Measurements from ENCODE around the gene STOML2. TPM values are rescaled to one million over a fixed set of nuclear protein-coding genes. Genes with fewer than 3 reads are reported as not detected.

The STOML2 gene
- polyA plus RNA-seq, 1 donor: 66.4 TPM

DNA sequence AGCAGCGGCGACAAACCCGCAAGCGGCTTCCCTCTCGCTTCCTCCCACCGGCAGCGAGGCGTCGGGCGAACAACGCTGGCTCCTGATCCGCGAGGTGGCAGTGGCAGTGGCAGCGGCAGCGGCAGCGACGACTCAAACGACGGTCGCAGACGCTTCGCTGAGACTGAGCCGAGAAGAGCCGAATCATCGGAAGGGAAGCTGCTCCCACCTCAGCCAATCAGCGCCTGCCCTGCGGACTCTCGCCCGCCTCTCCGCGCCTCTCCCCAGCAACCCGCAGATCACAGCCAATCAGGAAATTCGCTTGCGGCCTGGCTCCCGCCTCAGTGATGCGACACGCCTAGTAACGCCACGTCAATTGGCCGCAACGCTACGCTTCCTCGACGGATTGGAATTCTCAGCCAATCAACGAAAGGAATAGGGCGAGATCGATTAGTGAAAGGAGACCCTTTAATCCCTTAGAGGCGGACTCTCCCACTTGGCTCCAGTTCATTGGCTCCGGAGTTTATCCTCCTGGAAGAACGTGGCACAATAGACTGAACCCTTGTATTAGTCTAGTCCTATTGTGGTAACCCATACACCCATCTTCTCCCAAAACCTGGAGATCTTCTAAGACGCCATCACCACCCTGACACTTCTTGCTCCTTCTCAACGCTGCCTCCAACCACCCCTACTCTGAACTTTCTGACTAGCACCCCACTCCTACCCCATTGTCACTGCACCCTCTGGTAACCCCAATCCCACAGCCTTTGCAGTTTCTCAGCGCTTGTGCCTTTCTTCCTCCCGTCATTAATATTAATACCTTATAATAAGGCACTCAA lies 30.3 kb downstream of the STOML2 start, which contains the start of gene VCP:
Gene VCP, minus strand, starts transcription at position 165 of the 818 bp plus-strand sequence. CDS start 272 bp downstream, outside the sequence.
- peak; percentile 98 for DNase-seq (ENCODE audit: low read depth)

- DNase-seq (ENCODE audit: low read depth): no peak
These were observed 31.0 kb downstream of the STOML2 start for GRCh38 chr9:35071814-35072460.

DNA sequence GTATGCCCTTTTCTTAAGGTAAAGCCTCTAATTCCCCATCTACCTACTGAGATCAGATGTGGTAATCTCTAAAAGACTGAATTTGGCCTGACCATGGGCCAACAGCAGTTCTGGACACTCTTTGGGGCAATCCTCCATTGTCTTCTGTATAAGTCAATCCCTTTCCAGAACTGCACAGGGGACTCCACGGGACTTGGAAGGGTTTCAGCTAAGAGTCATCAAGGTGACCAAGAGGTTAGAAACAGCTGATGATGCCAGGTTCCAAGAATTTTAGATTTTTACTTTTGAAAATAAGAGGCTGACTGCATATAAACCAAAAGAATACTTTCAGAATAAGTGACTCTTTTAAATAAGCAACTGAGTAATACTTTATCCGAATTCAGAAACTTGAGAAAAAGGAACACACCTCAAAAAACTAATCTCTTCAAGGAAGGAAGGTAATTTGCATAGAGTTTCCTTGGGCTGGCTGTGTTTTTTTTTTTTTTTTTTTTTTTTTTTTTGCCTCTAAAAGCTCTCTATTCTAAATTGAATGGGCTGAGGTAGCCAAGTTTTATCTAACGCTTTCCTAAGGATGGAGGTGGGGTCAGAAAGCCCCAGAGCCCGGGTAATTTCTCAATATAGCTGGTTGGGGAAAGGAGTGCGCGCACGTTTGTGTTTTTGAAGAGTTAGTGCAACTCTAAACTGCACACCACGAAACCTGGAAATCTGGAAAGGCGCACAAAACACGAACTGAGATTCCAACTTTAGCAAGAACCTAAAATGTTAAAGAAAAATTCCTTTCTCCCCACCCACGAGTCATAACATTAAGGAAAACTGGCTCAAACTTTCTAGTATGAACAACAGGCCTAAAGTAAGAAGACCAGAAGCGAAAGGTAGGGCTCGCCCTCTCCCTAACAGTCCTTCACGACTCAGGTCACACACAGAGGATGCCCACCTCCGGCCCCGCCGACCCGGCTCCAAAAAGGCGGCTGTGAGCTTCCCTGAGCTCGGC lies 31.8 kb downstream of the STOML2 start:
- no peak for DNase-seq (ENCODE audit: low read depth)

DNA sequence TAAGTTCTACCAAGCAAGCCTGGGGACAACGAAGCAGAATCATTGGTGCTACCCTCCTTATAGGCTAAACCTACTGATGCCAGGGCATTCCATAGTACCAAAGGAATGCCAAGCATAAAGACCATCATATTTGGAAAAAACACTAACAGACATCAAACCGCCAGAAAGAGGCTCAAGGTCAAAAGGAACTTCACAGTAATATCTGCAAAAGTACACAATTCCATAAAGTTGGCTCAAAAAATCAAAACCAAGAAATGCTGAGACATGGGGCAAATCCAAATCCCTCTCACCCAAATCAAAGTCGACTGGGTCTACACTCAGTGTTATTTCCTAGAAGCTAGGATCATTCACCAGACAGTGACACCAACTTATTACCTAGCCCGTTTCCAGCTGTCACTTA lies 33.9 kb downstream of the STOML2 start:
- no peak for DNase-seq (ENCODE audit: low read depth)

GRCh38 chr9:35067056-35067455 lies 35.9 kb downstream of the STOML2 start:
- DNase-seq (ENCODE audit: low read depth): no peak

- no peak for DNase-seq (ENCODE audit: low read depth)
These were observed 42.3 kb downstream of the STOML2 start for GRCh38 chr9:35060548-35061207.

- DNase-seq (ENCODE audit: low read depth): no peak
These were observed 43.5 kb downstream of the STOML2 start for GRCh38 chr9:35059438-35059837.

DNA sequence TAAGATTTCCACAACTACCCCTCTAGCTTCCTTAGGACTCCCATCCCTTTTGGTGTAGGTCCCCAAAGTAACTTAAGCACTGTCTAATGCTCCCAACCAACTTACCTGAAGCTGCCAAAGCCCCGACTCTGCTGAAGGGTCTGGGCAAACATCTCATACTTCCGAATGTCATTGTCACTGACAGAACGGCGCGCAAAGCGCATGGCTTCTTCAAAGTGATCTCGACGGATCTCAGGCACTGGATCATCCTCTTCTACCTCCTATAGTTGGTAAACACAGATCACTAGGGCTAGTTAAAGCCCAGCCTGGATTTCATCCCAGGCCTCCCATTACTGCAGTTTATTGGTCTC lies 45.7 kb downstream of the STOML2 start:
- DNase-seq (ENCODE audit: low read depth): no peak

DNA sequence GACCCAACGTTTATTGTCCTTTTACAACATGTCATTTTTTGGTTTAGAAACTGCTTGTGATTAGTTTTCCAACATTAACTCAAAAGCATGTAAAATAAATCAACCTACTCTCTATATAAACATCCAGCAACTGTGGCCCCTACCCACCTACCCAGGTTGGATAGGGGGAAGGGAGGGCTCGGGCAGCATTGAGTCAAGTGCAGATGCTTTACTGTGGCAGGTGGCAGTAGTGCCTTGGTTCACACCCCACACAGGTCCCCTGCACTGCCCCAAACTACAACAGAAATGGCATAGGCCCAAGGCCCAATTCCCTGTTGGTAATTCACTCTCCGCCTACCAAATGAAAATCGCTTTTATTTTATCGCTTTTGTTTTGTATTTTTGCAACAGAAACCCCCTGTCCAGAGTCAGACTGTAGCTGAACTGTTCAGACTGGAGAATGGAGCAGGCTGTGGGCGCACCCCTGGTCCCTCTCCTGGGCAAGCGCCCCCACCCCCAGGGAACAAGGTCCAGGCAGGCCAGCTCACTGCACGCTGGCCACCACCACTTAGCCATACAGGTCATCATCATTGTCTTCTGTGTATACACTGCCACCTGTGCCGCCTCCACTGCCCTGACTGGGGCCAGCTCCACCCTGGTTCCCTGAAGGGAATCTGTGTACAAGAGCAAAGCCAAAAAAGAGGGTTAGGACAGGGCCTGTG lies 46.2 kb downstream of the STOML2 start:
- no peak for DNase-seq (ENCODE audit: low read depth)

- DNase-seq (ENCODE audit: low read depth): no peak
These were observed 47.9 kb downstream of the STOML2 start for GRCh38 chr9:35054871-35055644.

- DNase-seq (ENCODE audit: low read depth): no peak
These were observed 48.6 kb downstream of the STOML2 start for GRCh38 chr9:35054185-35054835.

DNA sequence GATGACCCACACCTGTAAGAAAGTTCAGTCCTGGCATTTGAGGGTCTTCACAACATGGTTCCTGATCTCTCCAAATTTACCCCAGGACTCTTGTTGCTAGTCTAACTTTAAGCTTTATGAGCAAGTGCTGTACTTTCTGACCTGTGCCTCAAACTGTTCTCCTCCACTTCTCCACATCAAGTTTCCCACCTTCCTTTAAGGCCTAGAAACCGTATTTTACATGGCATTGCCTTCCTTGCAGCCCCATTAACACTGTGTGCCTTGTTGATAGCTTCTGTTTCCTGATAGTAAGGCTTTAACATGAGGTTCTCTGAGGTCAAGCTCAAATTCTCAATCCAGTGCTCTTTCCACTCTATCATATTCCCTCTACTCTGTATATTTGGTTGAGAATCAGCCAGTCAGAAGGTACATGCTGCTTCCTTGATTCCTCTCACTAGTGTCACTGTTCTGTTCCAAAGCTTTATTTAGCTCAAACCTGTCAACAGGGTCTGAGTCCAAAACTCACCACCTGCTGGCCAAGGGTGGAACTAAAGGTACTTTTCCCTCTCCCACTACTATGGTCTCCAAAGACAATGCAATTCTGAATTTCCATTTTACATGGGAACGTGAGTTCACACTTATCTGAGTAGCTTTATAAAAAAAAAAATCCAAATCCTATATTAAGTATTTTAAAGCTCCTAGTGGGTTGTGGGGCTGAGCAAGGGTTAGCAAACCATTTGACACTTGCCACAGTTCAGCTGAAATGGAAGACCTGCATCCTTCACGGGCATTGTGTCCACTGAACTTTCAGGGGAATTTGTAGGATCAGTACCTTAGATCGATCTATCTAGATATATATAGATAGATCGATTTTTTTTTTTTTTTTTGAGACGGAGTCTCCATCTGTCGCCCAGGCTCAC lies 51.6 kb downstream of the STOML2 start:
- no peak for DNase-seq (ENCODE audit: low read depth)

Other genes starting within 250 kb of the STOML2 start
- 0.09 TPM for gene PHF24, start 144.8 kb downstream of the STOML2 start, polyA plus RNA-seq (ENCODE audit: insufficient read length)
- 61.6 TPM for gene DNAJB5, start 113.4 kb downstream of the STOML2 start, polyA plus RNA-seq (ENCODE audit: insufficient read length)
- gene VCP, start 30.5 kb downstream of the STOML2 start, polyA plus RNA-seq (ENCODE audit: insufficient read length): 172 TPM
- 23.6 TPM for gene FANCG, start 23.2 kb downstream of the STOML2 start, polyA plus RNA-seq (ENCODE audit: insufficient read length)
- gene PIGO, start 6.5 kb downstream of the STOML2 start, polyA plus RNA-seq (ENCODE audit: insufficient read length): 11.2 TPM
- gene ATOSB, start 12.7 kb upstream of the STOML2 start, polyA plus RNA-seq (ENCODE audit: insufficient read length): 12.0 TPM
- gene UNC13B, start 58.9 kb upstream of the STOML2 start, polyA plus RNA-seq (ENCODE audit: insufficient read length): 20.5 TPM

Data from forelimb muscle (tissue), 1 donor.